Activated CD8-positive, alpha-beta memory T cell treated with anti-CD3 and anti-CD28 coated beads for 4 hours (primary cell): Measurements from ENCODE around the gene BRSK1.

Experiments
- DNase-seq, 2 donors: peaks; one replicate each; pipeline ENCODE4 v3.0.0-alpha.2; 2020; ENCODE audit warnings: low read depth in 2 of 2

Gene BRSK1

GRCh38 chr19:55304279-55304978 lies 20.6 kb downstream of the BRSK1 start:
- no peak for DNase-seq

GRCh38 chr19:55304980-55305379 lies 21.2 kb downstream of the BRSK1 start:
- DNase-seq = no peak

GRCh38 chr19:55305491-55305890 lies 21.7 kb downstream of the BRSK1 start:
- no peak for DNase-seq

DNA sequence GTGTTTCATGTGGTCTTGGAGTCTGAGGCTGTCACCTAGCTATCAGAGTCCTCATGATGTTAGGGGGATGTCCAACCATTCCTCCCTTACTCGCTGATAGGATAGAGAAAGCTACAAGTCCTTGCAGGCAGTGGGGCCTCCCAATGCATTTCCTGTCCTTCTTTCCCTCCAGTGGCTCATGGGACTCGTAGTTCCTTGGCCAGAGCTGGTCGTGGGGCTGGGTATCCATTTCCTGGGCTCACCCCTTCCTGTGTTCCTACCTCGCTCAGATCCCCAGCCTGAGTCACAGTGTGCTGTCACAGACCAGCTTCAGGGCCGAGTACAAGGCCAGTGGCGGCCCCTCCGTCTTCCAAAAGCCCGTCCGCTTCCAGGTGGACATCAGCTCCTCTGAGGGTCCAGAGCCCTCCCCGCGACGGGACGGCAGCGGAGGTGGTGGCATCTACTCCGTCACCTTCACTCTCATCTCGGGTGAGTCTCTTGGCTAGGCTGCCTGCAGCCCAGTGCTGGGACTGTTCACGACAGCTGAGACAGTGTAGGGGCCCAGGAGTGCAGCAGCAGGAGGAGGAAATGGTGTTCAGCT lies 22.3 kb downstream of the BRSK1 start:
- no peak for DNase-seq

DNA sequence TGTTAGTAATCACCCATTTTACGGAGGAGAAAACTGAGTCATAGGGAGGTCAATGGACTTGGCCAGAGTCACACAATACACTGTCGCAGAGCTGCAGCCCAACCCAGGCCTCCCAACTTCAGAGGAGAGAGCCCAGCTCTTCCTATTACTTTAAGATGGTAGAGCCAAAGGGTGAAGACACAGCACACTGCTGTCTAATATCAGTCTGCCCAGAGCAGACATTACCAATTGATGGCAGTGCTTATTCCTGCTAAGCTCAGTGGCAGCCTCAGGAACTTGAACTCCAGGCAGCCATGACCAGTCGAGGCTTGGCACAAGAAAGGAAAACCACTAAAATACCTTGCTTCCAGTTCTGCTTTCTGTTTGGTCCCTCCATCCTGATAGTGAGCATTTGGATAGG lies 22.9 kb downstream of the BRSK1 start:
- DNase-seq = no peak

GRCh38 chr19:55308281-55308680 lies 24.5 kb downstream of the BRSK1 start:
- DNase-seq = no peak

- DNase-seq = no peak
Measured at GRCh38 chr19:55309448-55309847, 25.7 kb downstream of the BRSK1 start.

GRCh38 chr19:55310498-55310897 lies 26.7 kb downstream of the BRSK1 start:
- DNase-seq = no peak

DNA sequence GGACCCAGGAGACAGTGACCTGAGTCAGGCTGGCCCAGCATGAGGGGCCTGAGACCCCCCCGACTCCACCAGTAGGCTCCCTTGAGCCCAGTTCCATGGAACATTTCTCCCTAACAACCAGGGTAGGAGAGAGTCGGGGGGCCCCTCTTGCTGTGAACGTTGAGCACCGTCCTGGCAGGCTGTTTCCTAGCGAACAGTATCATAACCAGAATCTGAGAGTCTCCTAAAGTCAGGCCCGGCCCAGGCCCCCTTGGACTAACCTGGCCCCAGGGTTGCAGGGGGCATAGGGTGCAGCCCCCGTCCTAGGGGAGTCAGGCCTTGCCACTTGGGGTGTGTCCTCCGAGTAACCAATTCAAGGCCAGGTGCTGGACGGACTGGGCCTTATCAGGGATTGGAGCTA lies 27.6 kb downstream of the BRSK1 start:
- DNase-seq = no peak

GRCh38 chr19:55311797-55312196 lies 28.0 kb downstream of the BRSK1 start:
- no peak for DNase-seq

DNA sequence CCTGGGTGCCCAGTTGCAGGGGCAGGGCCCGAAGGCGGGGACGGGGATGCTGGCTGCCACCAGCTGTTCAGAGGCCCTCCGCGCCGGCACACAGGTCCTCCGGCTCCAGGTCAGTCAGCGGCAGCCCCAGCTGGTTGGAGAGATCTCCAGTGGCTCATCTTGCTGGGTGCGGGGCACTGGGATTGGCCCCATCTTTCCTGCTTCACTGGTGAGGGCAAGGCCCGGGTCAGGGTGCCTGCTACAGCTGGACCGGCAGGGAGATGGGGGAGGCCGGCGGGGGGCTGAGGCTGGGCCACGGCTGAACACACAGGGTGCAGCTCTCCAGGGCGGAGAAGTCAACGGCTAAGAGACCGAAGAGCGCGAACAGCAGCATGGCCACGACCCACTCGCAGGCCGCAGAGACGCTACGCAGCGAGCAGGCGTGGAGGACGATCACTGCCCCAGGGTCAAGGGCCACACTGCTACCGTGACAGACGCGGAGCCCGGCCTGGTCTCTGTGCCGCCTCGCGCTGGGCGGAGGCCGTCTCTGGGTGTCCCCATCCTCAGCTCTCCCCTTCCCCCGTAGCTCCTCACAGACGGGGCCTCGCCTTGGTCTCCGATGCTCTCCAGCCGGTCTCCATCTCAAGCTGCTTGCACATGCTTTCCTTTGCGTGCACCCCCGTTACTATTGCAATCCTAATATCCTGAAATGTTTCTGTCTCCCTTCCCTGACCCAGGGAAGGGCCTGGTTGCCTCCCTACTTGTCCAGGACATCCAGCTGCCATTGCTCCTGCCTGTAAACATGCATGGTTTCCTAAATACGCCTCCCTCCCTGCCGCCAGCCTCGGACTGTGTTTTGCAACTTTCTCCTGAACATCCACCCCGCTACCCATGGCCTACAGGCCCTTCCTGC lies 29.1 kb downstream of the BRSK1 start:
- DNase-seq = no peak

GRCh38 chr19:55314396-55314795 lies 30.6 kb downstream of the BRSK1 start:
- DNase-seq = no peak

DNA sequence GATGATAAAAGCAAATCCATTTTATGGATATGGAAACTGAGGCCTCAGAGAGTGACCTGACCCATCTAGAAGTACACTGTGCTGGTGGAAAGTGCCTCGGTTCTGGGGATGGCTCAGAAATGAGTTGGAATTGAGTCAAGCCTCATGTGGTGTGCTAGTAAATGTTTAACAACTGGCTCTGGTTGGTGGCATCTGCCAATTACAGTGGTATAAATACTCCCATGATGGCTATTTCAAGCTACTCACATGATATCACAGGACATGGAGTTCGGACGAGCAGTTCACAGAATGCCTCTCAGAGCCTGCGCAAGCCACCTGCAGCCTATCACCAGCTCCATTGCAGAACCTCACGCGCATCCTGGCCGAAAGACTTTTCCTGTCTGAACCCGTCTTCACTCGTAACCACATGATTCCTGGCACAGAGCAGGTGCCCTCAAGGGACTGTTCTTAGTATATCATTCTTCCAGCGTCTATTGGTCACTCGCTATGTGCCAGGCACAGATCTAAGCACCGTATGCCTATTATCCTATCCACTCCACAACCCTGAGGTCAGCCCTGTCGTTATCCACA lies 32.2 kb downstream of the BRSK1 start:
- no peak for DNase-seq

DNA sequence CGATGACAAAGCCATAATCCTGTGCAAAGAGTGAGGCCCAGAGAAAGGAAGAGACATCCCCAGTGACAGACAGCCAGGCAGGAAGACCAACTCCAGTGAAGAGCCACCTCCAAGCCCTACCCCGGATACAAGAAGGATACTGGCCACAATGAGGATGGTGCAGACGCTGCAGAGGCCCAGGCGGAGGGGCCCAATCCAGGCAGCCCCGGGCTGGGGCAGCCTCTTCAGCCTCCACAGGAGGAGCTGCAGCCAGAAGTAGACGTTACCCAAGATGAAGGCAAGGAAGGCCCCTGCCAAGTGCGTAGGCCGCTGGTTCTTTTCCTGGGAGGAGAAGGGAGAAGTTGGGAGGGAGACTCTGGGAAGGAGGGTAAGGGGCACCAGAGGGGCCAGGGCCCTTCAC lies 32.8 kb downstream of the BRSK1 start:
- DNase-seq = no peak

DNA sequence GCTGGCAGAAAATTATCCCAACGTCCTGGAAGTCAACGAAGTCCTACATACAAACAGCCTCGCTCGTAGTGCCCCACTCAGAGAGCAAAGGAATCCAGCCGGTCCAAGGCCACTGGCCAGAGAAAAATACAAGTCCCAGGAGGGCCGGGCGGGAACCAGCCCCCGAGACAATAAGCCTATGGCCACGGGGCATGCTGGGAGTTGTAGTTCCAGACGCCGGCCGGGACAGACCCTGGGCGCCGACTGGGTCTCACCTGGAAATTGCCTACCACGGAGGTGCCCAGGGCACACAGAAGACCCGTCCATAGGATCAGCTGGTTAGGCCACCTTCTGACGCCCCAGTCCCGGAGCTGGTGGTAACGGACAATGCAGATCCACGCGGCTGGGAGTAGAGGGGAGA lies 36.0 kb downstream of the BRSK1 start:
- DNase-seq = no peak

DNA sequence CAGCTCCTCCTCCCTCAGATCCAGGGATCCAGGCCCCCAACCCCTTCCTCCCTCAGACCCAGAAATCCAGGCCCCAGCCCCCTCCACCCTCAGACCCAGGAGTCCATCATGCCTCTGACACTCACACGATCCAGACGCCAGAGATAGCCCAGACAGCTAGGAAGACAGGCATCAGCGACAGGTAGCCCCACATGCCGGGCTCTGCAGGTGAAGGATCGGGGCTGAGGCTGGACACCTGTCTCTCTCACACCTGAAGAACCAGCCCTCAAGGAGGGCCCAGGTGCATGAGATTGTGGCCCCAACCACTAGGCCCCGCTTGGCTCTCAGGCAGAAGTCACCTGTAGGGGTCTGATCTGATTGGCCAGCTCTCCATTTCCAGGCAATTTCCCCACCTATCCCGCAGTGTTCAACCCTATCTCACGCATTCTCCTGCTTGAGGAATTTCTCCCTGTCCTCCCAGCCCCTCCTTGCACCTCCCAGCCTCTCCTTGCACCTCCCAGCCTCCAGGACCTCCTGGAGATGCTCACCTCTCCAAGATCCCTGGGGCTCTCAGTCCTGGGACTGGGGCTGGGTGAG lies 37.1 kb downstream of the BRSK1 start:
- DNase-seq = no peak

- no peak for DNase-seq
Measured at GRCh38 chr19:55321466-55322137, 37.8 kb downstream of the BRSK1 start.

- DNase-seq = no peak
Measured at GRCh38 chr19:55322204-55322885, 38.5 kb downstream of the BRSK1 start.

- DNase-seq = no peak
Measured at GRCh38 chr19:55324662-55325061, 40.9 kb downstream of the BRSK1 start.

GRCh38 chr19:55325172-55325571 lies 41.4 kb downstream of the BRSK1 start, which contains the start of gene TMEM150B:
TMEM150B (minus strand) TSS chr19:55325341; CDS start chr19:55321036, 4,305 bp downstream.
- DNase-seq = no peak
